Psoas muscle (tissue), 8 donors: ENCODE measurements around the gene CD99. TPM values are rescaled to one million over a fixed set of nuclear protein-coding genes. Genes with fewer than 3 reads are reported as not detected.

ENCODE experiments used
- ATAC-seq, 4 donors: fragments of 200-7000 bp; cut with Tn5 transposase; one replicate each; pipeline ENCODE4 v1.9.1; 2020; ENCODE audit warnings: moderate library complexity in 3 of 4, mild to moderate bottlenecking in 2 of 4
- DNase-seq, 2 donors: peaks; one replicate each; pipeline ENCODE4 v3.0.0-alpha.2; 2020
- H3K27ac ChIP-seq: fragments of 200-600 bp; one replicate; pipeline ENCODE4 v1.8.0; 2022
- H3K27me3 ChIP-seq, 3 donors: fragments of 200-600 bp in 1 of 3; one replicate each; pipeline versions ENCODE4 v1.6.1 to v1.8.0; 2013 to 2022; ENCODE audit warnings: low read length in 2 of 3, mild to moderate bottlenecking in 2 of 3, moderate library complexity in 1 of 3; ENCODE audit not compliant: insufficient read depth in 3 of 3
- H3K36me3 ChIP-seq, 2 donors: fragments of 200-600 bp in 1 of 2; one replicate each; pipeline versions ENCODE4 v1.6.1 to v1.8.0; 2013 to 2022; ENCODE audit warnings: low read depth in 1 of 2, mild to moderate bottlenecking in 1 of 2, moderate library complexity in 1 of 2; ENCODE audit not compliant: insufficient read depth in 1 of 2
- H3K4me1 ChIP-seq: fragments of 200-600 bp; one replicate; pipeline ENCODE4 v1.8.0; 2022
- H3K4me3 ChIP-seq: fragments of 200-600 bp; one replicate; pipeline ENCODE4 v1.8.0; 2022; ENCODE audit warnings: mild to moderate bottlenecking
- H3K9me3 ChIP-seq: fragments of 200-600 bp; one replicate; pipeline ENCODE4 v1.8.0; 2022
- CTCF ChIP-seq: fragments of 200-600 bp; IDR thresholded peaks from one replicate; pipeline ENCODE4 v1.8.0; 2022; ENCODE audit warnings: antibody characterized with exemption
- WGBS, 3 donors: extraction: QIAGEN DNeasy Blood & Tissue Kit; methylation state at CpG; one replicate each; pipeline versions ENCODE4 v1.1.6 to v1.1.7; 2013; 5-methylcytosine and 5-hydroxymethylcytosine counted together
- intact Hi-C, 2 donors: fragments of 100-400 bp; cut with DNase I; formaldehyde crosslinking; loops; one replicate each; pipeline versions ENCODE4 v1.11.0 to v1.14.2; 2022
- polyA plus RNA-seq, 3 donors: library from polyadenylated mRNA; stranded (reverse); fragments of 200-250 nt; gene quantifications; one replicate each; pipeline ENCODE4 v1.2.3, GENCODE V29; 2013
- total RNA-seq, 4 donors: library from RNA; stranded (reverse); fragmentation: NEBNext Ultra II Directional in 2 of 4; extraction: Animal tissue kit (Norgen Biotek cat#: 25700) in 2 of 4; gene quantifications; one replicate each; pipeline versions ENCODE4 v1.2.1 to v1.2.4, GENCODE V29; 2021 to 2023
- donor health status: healthy with polysubstance abuse.
- donor health status: DM: no; HTN: no; CAD: no; lungs with moderate emphysema.
- donor health status: Bipolar disorder and iron deficiency.
- donor health status: healthy.
- donor health status: DM: yes; HTN: yes; CAD: no.
- donor health status: DM: no; HTN: no; CAD: no.
- donor health status: DM: no; HTN: no; CAD: no.
- donor health status: DM: yes; HTN: yes; CAD: no.

Gene CD99
- total and polyA plus RNA-seq, 7 donors = 118 to 239 (median 128) TPM

- 76 to 81% (median 78%) methylated on average over 13 of the region's 13 CpGs for WGBS, 3 donors
- Histone ChIP-seq H3K27me3 (no peaks in the 10 kb centered on the region), H3K9me3 (no peaks in the 10 kb centered on the region), H3K4me3 (no peak overlapping the region), H3K4me1 (no peaks in the 10 kb centered on the region), H3K36me3 (no peaks in the 10 kb centered on the region), H3K27ac (no peak overlapping the region)
- no peak for DNase-seq
- intact Hi-C loops = no loop called here
- ATAC-seq = no peak
- no peak for TF ChIP-seq CTCF
Measured at GRCh38 chrX:2654436-2655340, 36.4 kb upstream of the CD99 start.

- WGBS, 3 donors = 79 to 82% (median 80%) methylated on average over 7 of the region's 7 CpGs
- intact Hi-C loops = no loop called here
- TF ChIP-seq CTCF = no peak
Measured at GRCh38 chrX:2656257-2656836, 34.7 kb upstream of the CD99 start.

DNA sequence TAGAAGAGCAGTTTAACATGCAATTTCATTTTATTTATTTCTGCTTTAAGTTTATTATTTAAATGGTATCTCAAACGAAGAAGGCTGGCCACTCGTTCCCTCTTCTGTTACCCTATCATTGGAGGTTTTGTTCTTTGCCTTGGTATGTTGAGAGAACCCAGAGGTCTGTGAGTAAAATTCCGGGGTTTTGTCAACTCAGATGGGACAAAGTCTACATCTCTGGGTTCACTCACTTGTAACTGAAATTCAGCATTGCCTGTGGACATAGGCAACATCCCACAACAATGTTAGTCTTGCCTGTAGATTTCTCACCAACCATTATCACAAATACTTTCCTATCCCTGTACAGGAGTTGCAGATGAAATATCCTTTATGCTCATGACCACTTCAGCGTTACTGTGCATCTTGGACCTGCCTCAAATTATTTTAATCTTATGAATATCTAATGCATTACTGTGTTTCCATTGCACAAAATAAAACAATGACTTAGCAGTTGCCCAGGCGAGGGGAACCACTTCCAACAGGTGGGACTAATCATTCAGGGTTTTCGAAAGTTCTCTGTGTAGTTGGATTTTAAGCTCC is 33.5 kb upstream of the CD99 start:
- no peak for ATAC-seq
- no peaks in the 10 kb centered on the region for H3K9me3 ChIP-seq
- H3K27ac ChIP-seq = no peak overlapping the region
- intact Hi-C loops = no loop called here
- DNase-seq = no peak
- H3K4me3 ChIP-seq = no peak overlapping the region
- peaks cover 0 to 7% (median 0%) of the 10 kb centered on the region in 3 donors for H3K27me3 ChIP-seq
- H3K4me1 ChIP-seq = no peaks in the 10 kb centered on the region
- TF ChIP-seq CTCF = no peak
- WGBS, 3 donors = 83 to 92% (median 85%) methylated on average over 6 of the region's 6 CpGs
- H3K36me3 ChIP-seq = no peaks in the 10 kb centered on the region

More at GRCh38 chrX:2656257-2656836, 34.7 kb upstream of the CD99 start:
- Histone ChIP-seq H3K9me3 (no peaks in the 10 kb centered on the region), H3K4me1 (no peaks in the 10 kb centered on the region), H3K36me3 (no peaks in the 10 kb centered on the region), H3K4me3 (no peak overlapping the region), H3K27me3 (no peaks in the 10 kb centered on the region), H3K27ac (no peak overlapping the region)
- DNase-seq (no peak), ATAC-seq (no peak)

DNA sequence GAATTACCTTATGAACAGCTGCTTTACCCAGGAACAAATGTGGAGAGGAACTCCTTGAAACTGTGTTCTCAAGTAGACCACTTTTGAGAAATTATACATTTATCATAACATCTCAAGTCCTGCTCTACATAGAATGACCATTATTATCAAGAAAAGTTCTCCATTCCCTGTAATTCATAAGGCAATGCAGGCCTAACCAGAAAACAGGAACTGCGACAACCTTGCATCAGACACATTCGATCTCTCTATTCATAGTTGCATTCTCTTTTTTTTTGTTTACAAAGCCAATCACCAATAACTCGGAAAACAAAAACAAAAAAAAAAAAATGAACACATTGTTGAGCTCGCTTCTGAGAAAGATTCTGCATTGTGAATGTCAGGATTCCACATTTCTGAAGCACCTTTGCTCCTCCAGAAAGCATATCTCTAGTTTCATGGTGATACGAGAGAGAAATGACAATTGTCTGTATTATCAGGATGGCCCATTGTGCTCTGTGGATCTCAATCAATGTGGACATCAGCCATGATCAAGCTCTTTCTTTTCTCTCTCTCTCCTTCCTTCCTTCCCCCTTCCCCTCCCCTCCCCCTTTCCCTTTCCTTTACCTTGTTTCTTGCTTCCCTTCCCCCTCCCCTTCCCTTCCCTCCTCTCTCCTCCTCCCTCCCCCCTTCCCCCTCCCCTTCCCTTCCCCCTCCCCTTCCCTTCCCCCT is 32.4 kb upstream of the CD99 start:
- WGBS, 3 donors = 80 to 89% (median 83%) methylated on average over 5 of the region's 5 CpGs
- ATAC-seq = no peak
- no peaks in the 10 kb centered on the region for H3K4me1 ChIP-seq

More for the DNA sequence above, 32.4 kb upstream of the CD99 start:
- H3K27me3 ChIP-seq = peaks cover 0 to 10% (median 0%) of the 10 kb centered on the region in 3 donors
- H3K27ac ChIP-seq = no peak overlapping the region
- intact Hi-C loops = no loop called here
- no peak for DNase-seq
- no peak for TF ChIP-seq CTCF
- no peak overlapping the region for H3K4me3 ChIP-seq
- no peaks in the 10 kb centered on the region for H3K9me3 ChIP-seq
- no peaks in the 10 kb centered on the region for H3K36me3 ChIP-seq
